Transverse colon (tissue), 4 donors: ENCODE measurements around the gene PFKFB4. TPM values are rescaled to one million over a fixed set of nuclear protein-coding genes. Genes with fewer than 3 reads are reported as not detected.
"Not testable (repeated sequence)": the region's sequence is repeated elsewhere in the genome, so short reads cannot be mapped to it uniquely, and the experiment has no call there.

Experiments used
- DNase-seq: peaks from one replicate; pipeline ENCODE4 v3.0.0-alpha.2; 2019
- H3K27ac ChIP-seq, 4 donors: fragments of 200-600 bp; sonication (generic); 2 replicates each; pipeline ENCODE4 v1.5.1; 2016 to 2018; ENCODE audit warnings: inconsistent platforms in 4 of 4
- H3K27me3 ChIP-seq: fragments of 200-600 bp; sonication (generic); 2 replicates; pipeline ENCODE4 v1.5.1; 2017; ENCODE audit warnings: inconsistent platforms
- H3K36me3 ChIP-seq, 4 donors: fragments of 200-600 bp; sonication (generic); 2 replicates each; pipeline ENCODE4 v1.5.1; 2017 to 2019; ENCODE audit warnings: inconsistent platforms in 4 of 4
- H3K4me1 ChIP-seq, 4 donors: fragments of 200-600 bp; sonication (generic); 2 replicates each; pipeline ENCODE4 v1.5.1; 2017 to 2020; ENCODE audit warnings: inconsistent platforms in 4 of 4
- H3K4me3 ChIP-seq, 4 donors: fragments of 200-600 bp; sonication (generic); 1 replicate in 1 of 4; 2 replicates in 3 of 4; pipeline versions ENCODE4 v1.5.1 to v1.6.1; 2017 to 2019; ENCODE audit warnings: inconsistent platforms in 4 of 4
- H3K9me3 ChIP-seq, 2 donors: fragments of 200-600 bp; sonication (generic); 2 replicates each; pipeline ENCODE4 v1.5.1; 2017 to 2019; ENCODE audit warnings: inconsistent platforms in 2 of 2
- EP300 ChIP-seq: sonication (generic); formaldehyde crosslinking; IDR thresholded peaks from one replicate; pipeline ENCODE4 v1.6.1; 2017; ENCODE audit warnings: antibody characterized with exemption, low read depth
- POLR2A ChIP-seq: fragments of 450-650 bp; IDR thresholded peaks from one replicate; pipeline ENCODE4 v1.6.1; 2016; ENCODE audit warnings: antibody characterized with exemption, mild to moderate bottlenecking, moderate library complexity
- POLR2AphosphoS5 ChIP-seq, 3 donors: sonication (generic); formaldehyde crosslinking; IDR thresholded peaks; one replicate each; pipeline ENCODE4 v1.6.1; 2016; ENCODE audit warnings: antibody characterized with exemption in 3 of 3
- WGBS, 2 donors: methylation state at CpG; one replicate each; pipeline ENCODE4 v1.1.5; 2018; ENCODE audit warnings: low coverage in 1 of 2; 5-methylcytosine and 5-hydroxymethylcytosine counted together
- in situ Hi-C, 4 donors: fragments of 200-750 bp; cut with MboI; loops; one replicate each; pipeline versions ENCODE4 v1.15.0 to v1.15.1; 2017; ENCODE audit warnings: low sequenced_read_pairs in 3 of 4, low pct_ligation_motif_present in 1 of 4, low pct_unique_long_range_greater_than_20kb in 1 of 4
- intact Hi-C: fragments of 100-400 bp; cut with DNase I; formaldehyde crosslinking; loops from one replicate; pipeline ENCODE4 v1.15.1; 2023; ENCODE audit warnings: low total_unique reads
- total RNA-seq, 4 donors: library from RNA; depleted of rRNA; stranded (reverse); fragments of >200 nt; gene quantifications; one replicate each; pipeline ENCODE4 v1.1.0, GENCODE V29; 2016
- TF ChIP-seq, protein P1 (sequence below), 5 experiments: fragments of 200-600 bp in 3 of 5; fragments of 450-650 bp in 2 of 5; sonication (generic) in 3 of 5; IDR thresholded peaks; 1 replicate in 2 of 5; 2 replicates in 3 of 5; pipeline ENCODE4 v1.5.1; 2016 to 2017; ENCODE audit warnings: antibody characterized with exemption in 5 of 5, inconsistent platforms in 3 of 5, mild to moderate bottlenecking in 2 of 5, moderate library complexity in 1 of 5

The PFKFB4 gene
- total RNA-seq, 4 donors from 2014 or later: 0.37 to 7.9 (median 6.7) TPM

- peaks cover 6 to 21% (median 13%) of the 10 kb centered on the region in 4 donors for H3K4me1 ChIP-seq
- in situ Hi-C loops (no loop called here), intact Hi-C loops (no loop called here)
- 99% methylated on average over 5 of the region's 5 CpGs; no CpG with 5 or more reads in 1 of the 2 donors for WGBS, 2 donors
- H3K27me3 ChIP-seq: no peaks in the 10 kb centered on the region
- no peak overlapping the region for H3K4me3 ChIP-seq
- H3K36me3 ChIP-seq: peaks cover 0 to 7% (median 0%) of the 10 kb centered on the region in 4 donors
- DNase-seq: no peak
- H3K9me3 ChIP-seq: no peaks in the 10 kb centered on the region
- TF ChIP-seq EP300 (no peak), POLR2A (no peak), POLR2AphosphoS5 (IDR thresholded peaks at IDR 0.05) (no peak)
- H3K27ac ChIP-seq: no peak overlapping the region
Measured at GRCh38 chr3:48500656-48501055, 55.9 kb downstream of the PFKFB4 start.

GRCh38 chr3:48493203-48493501, 63.5 kb downstream of the PFKFB4 start:
- H3K9me3 ChIP-seq: no peaks in the 10 kb centered on the region
- H3K36me3 ChIP-seq: peaks cover 0 to 4% (median 0%) of the 10 kb centered on the region in 4 donors
- no peaks in the 10 kb centered on the region for H3K27me3 ChIP-seq
- DNase-seq: no peak
- H3K27ac ChIP-seq: peak overlapping the region; percentile 31 to 46 (median 36)
- H3K4me3 ChIP-seq: no peak overlapping the region
- 81 to 83% methylated on average over 1 to 3 of the region's 3 CpGs for WGBS, 2 donors
- in situ Hi-C loops (no loop called here), intact Hi-C loops (no loop called here)
- peaks cover 0 to 4% (median 1%) of the 10 kb centered on the region in 4 donors for H3K4me1 ChIP-seq
- TF ChIP-seq, protein P1, sequence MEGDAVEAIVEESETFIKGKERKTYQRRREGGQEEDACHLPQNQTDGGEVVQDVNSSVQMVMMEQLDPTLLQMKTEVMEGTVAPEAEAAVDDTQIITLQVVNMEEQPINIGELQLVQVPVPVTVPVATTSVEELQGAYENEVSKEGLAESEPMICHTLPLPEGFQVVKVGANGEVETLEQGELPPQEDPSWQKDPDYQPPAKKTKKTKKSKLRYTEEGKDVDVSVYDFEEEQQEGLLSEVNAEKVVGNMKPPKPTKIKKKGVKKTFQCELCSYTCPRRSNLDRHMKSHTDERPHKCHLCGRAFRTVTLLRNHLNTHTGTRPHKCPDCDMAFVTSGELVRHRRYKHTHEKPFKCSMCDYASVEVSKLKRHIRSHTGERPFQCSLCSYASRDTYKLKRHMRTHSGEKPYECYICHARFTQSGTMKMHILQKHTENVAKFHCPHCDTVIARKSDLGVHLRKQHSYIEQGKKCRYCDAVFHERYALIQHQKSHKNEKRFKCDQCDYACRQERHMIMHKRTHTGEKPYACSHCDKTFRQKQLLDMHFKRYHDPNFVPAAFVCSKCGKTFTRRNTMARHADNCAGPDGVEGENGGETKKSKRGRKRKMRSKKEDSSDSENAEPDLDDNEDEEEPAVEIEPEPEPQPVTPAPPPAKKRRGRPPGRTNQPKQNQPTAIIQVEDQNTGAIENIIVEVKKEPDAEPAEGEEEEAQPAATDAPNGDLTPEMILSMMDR (IDR thresholded peaks at IDR 0.05): no peak

- Histone ChIP-seq H3K27ac (peak overlapping the region; percentile 31 to 46 (median 36)), H3K27me3 (no peaks in the 10 kb centered on the region), H3K4me1 (peaks cover 0 to 4% (median 1%) of the 10 kb centered on the region in 4 donors), H3K4me3 (no peak overlapping the region), H3K9me3 (no peaks in the 10 kb centered on the region), H3K36me3 (no peaks in the 10 kb centered on the region)
- DNase-seq: no peak
- TF ChIP-seq POLR2AphosphoS5 (IDR thresholded peaks at IDR 0.05) (no peak), EP300 (no peak), POLR2A (no peak)
- TF ChIP-seq, protein P1 (IDR thresholded peaks at IDR 0.05): no peak
- in situ Hi-C loops: no loop called here
- intact Hi-C loops: no loop called here
- WGBS, 2 donors: 63 to 75% methylated on average over 3 to 7 of the region's 7 CpGs
Measured at GRCh38 chr3:48492461-48493202, 64.0 kb downstream of the PFKFB4 start.

DNA sequence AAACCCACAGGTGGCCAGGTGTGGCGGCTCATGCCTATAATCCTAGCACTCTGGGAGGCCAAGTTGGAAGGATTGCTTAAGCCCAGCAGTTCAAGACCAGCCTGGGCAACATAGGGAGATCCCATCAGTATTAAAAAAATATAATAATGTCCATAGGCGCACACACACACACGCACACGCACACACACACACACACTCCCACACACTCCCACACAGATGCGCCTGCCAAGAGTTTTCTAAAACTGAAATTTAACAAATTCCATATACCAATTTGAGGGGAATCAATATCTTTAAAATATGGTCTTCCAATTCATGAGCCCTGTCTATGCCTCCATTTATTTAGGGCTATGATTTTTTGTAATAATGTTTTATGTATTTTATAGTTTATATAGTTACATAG, 69.7 kb downstream of the PFKFB4 start:
- Histone ChIP-seq H3K27me3 (no peaks in the 10 kb centered on the region), H3K36me3 (no peaks in the 10 kb centered on the region), H3K4me3 (no peak overlapping the region), H3K27ac (no peak overlapping the region), H3K4me1 (no peaks in the 10 kb centered on the region), H3K9me3 (no peaks in the 10 kb centered on the region)
- no peak for DNase-seq
- in situ Hi-C loops: no loop called here
- TF ChIP-seq, protein P1 (IDR thresholded peaks at IDR 0.05): no peak
- TF ChIP-seq POLR2AphosphoS5 (IDR thresholded peaks at IDR 0.05) (no peak), POLR2A (no peak), EP300 (no peak)
- 98 to 100% methylated on average over 1 to 5 of the region's 5 CpGs for WGBS, 2 donors
- intact Hi-C loops: no loop called here

GRCh38 chr3:48482822-48483221, 73.8 kb downstream of the PFKFB4 start:
- H3K4me3 ChIP-seq, H3K36me3 ChIP-seq, H3K27me3 ChIP-seq, H3K27ac ChIP-seq, H3K4me1 ChIP-seq, intact Hi-C loops, DNase-seq, H3K9me3 ChIP-seq, in situ Hi-C loops: not testable (repeated sequence)
- WGBS, 2 donors: 88% methylated on average over 6 of the region's 6 CpGs; no CpG with 5 or more reads in 1 of the 2 donors

DNA sequence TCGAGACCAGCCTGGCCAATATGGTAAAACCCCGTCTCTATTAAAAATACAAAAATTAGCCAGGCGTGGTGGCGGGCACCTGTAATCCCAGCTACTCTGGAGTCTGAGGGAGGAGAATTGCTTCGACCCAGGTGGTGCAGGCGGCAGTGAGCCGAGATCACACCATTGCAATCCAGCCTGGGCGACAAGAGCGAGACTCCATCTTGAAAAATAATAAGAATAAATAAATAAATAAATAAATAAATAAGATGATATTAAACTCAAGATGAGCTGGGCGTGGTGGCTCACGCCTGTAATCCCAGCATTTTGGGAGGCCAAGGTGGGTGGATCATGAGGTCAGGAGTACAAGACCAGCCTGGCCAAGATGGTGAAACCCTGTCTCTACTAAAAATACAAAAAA, 75.7 kb downstream of the PFKFB4 start:
- H3K4me3 ChIP-seq, DNase-seq, in situ Hi-C loops, H3K27me3 ChIP-seq, H3K9me3 ChIP-seq, intact Hi-C loops, H3K27ac ChIP-seq, H3K4me1 ChIP-seq, H3K36me3 ChIP-seq: not testable (repeated sequence)
- WGBS, 2 donors: 96 to 97% methylated on average over 11 of the region's 11 CpGs
